Cardiac muscle cell (in vitro differentiated cells and primary cell): ENCODE results near the gene FOXP4. TPM values are rescaled to one million over a fixed set of nuclear protein-coding genes. Genes with fewer than 3 reads are reported as not detected.
A peak's percentile ranks its signal among the peaks of the same experiment; 100 is the strongest.

ENCODE experiments used
- DNase-seq, 2 donors: peaks; one replicate each; pipeline versions ENCODE4 v3.0.0 to v3.0.0-alpha.2; 2010 to 2017; ENCODE audit warnings: low read depth in 1 of 2, low spot score in 1 of 2
- H3K27ac ChIP-seq: fragments of 200-600 bp; sonication (generic); 2 replicates; pipeline ENCODE4 v1.5.1; 2016
- H3K27me3 ChIP-seq: fragments of 200-600 bp; sonication (generic); 2 replicates; pipeline ENCODE4 v1.6.0; 2016; ENCODE audit warnings: control low read depth
- H3K36me3 ChIP-seq: fragments of 200-600 bp; sonication (generic); 2 replicates; pipeline ENCODE4 v1.5.1; 2016; ENCODE audit warnings: control low read depth
- H3K4me1 ChIP-seq: fragments of 200-600 bp; sonication (generic); 2 replicates; pipeline ENCODE4 v1.8.1; 2017; ENCODE audit warnings: low read depth, mild to moderate bottlenecking, mixed run types
- H3K4me3 ChIP-seq: fragments of 200-600 bp; sonication (generic); 2 replicates; pipeline ENCODE4 v1.5.1; 2016; ENCODE audit warnings: mild to moderate bottlenecking
- H3K9me3 ChIP-seq: fragments of 200-600 bp; sonication (generic); 2 replicates; pipeline ENCODE4 v1.5.1; 2017; ENCODE audit warnings: low read depth, mild to moderate bottlenecking, control low read depth
- CTCF ChIP-seq: IDR thresholded peaks from 2 replicates; pipeline ENCODE4 v1.5.1; 2012; ENCODE audit warnings: low read depth, mild to moderate bottlenecking, low read length
- polyA plus RNA-seq: library from polyadenylated mRNA; unstranded; fragments of >200 nt; fragmentation: Nextera tagmentation; extraction: Ambion mirVana; gene quantifications from 2 replicates; pipeline ENCODE4 v1.2.1, GENCODE V29; 2016
- total RNA-seq: library from RNA; depleted of rRNA; stranded (reverse); fragments of >200 nt; gene quantifications from 2 replicates; pipeline ENCODE4 v1.2.3, GENCODE V29; 2016

The FOXP4 gene
- total and polyA plus RNA-seq, 2 experiments from 2014 or later, result 29.0 to 42.5 TPM

- DNase-seq, result no peak
- Histone ChIP-seq H3K36me3 (no peaks in the 10 kb centered on the region), H3K27me3 (peaks cover 32% of the 10 kb centered on the region)
These were observed 43.6 kb upstream of the FOXP4 start for GRCh38 chr6:41502566-41502916.

GRCh38 chr6:41502917-41503671 lies 43.1 kb upstream of the FOXP4 start:
- DNase-seq, result peak in 1 of 2 donors; percentile 37
- no peaks in the 10 kb centered on the region for H3K9me3 ChIP-seq

More at GRCh38 chr6:41502566-41502916, 43.6 kb upstream of the FOXP4 start:
- H3K27ac ChIP-seq, result no peak overlapping the region
- H3K9me3 ChIP-seq, result no peaks in the 10 kb centered on the region
- no peaks in the 10 kb centered on the region for H3K4me1 ChIP-seq
- H3K4me3 ChIP-seq, result no peak overlapping the region
- TF ChIP-seq CTCF, result no peak

GRCh38 chr6:41503827-41504465 lies 42.2 kb upstream of the FOXP4 start:
- no peak for TF ChIP-seq CTCF
- no peak overlapping the region for H3K27ac ChIP-seq

More at GRCh38 chr6:41502917-41503671, 43.1 kb upstream of the FOXP4 start:
- Histone ChIP-seq H3K36me3 (no peaks in the 10 kb centered on the region), H3K4me3 (no peak overlapping the region), H3K4me1 (no peaks in the 10 kb centered on the region), H3K27me3 (peaks cover 32% of the 10 kb centered on the region), H3K27ac (no peak overlapping the region)
- no peak for TF ChIP-seq CTCF

GRCh38 chr6:41504466-41505121 lies 41.6 kb upstream of the FOXP4 start:
- Histone ChIP-seq H3K4me1 (no peaks in the 10 kb centered on the region), H3K27ac (no peak overlapping the region), H3K36me3 (no peaks in the 10 kb centered on the region), H3K9me3 (no peaks in the 10 kb centered on the region), H3K4me3 (peak overlapping the region; percentile 6), H3K27me3 (peaks cover 32% of the 10 kb centered on the region)
- no peak for TF ChIP-seq CTCF
- DNase-seq, result peak in 1 of 2 donors; percentile 46

More at GRCh38 chr6:41503827-41504465, 42.2 kb upstream of the FOXP4 start:
- Histone ChIP-seq H3K4me1 (no peaks in the 10 kb centered on the region), H3K9me3 (no peaks in the 10 kb centered on the region), H3K36me3 (no peaks in the 10 kb centered on the region), H3K27me3 (peaks cover 32% of the 10 kb centered on the region), H3K4me3 (peak overlapping the region; percentile 16)
- peak in 1 of 2 donors; percentile 80 for DNase-seq

- peaks cover 32% of the 10 kb centered on the region for H3K27me3 ChIP-seq
- no peaks in the 10 kb centered on the region for H3K9me3 ChIP-seq
- no peaks in the 10 kb centered on the region for H3K4me1 ChIP-seq
- no peak overlapping the region for H3K27ac ChIP-seq
- DNase-seq, result peak; percentile 66 to 92
- H3K4me3 ChIP-seq, result peak overlapping the region; percentile 6
- no peak for TF ChIP-seq CTCF
- H3K36me3 ChIP-seq, result no peaks in the 10 kb centered on the region
These were observed 40.8 kb upstream of the FOXP4 start for GRCh38 chr6:41505122-41506049.
